ENCODE data around the gene MYO18B. TPM values are rescaled to one million over a fixed set of nuclear protein-coding genes. Genes with fewer than 3 reads are reported as not detected.

Gene MYO18B
- total RNA-seq, 6 experiments from 2014 or later: 0.04 to 0.56 (median 0.07) TPM; not detected in 1

DNA sequence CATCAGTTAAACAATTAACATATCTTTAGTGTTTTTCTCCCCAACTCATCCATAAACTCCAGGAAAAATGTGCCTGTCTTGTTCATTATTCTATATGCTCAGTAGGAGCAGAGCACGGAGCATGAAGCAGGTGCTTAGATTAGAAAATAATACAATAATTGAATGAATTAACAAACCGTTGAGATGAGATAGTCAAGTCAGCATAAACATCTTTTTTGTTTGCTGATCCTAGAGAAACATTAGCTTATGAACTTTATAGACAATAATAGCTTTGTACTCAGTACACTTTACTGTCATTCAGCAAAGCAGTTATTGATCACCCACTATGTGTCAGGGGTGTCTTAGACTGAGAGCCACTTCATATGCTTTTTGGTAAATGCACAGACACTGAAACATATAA is 322.1 kb downstream of the MYO18B start:
- Histone ChIP-seq H3K27ac (no peak overlapping the region), H3K27me3 (no peaks in the 10 kb centered on the region), H3K9me3 (no peaks in the 10 kb centered on the region), H3K36me3 (no peaks in the 10 kb centered on the region), H3K4me3 (no peak overlapping the region), H3K4me1 (no peaks in the 10 kb centered on the region)
- WGBS (ENCODE audit: insufficient coverage, low coverage, low lambda C conversion rate, missing lambda C conversion rate): 60% methylated on average over 2 of the region's 2 CpGs
- TF ChIP-seq, protein P1, sequence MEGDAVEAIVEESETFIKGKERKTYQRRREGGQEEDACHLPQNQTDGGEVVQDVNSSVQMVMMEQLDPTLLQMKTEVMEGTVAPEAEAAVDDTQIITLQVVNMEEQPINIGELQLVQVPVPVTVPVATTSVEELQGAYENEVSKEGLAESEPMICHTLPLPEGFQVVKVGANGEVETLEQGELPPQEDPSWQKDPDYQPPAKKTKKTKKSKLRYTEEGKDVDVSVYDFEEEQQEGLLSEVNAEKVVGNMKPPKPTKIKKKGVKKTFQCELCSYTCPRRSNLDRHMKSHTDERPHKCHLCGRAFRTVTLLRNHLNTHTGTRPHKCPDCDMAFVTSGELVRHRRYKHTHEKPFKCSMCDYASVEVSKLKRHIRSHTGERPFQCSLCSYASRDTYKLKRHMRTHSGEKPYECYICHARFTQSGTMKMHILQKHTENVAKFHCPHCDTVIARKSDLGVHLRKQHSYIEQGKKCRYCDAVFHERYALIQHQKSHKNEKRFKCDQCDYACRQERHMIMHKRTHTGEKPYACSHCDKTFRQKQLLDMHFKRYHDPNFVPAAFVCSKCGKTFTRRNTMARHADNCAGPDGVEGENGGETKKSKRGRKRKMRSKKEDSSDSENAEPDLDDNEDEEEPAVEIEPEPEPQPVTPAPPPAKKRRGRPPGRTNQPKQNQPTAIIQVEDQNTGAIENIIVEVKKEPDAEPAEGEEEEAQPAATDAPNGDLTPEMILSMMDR (IDR thresholded peaks at IDR 0.05): no peak
- TF ChIP-seq POLR2A (IDR thresholded peaks at IDR 0.05): no peak
- DNase-seq: no peak
- intact Hi-C loops (cut with DNase I): no loop called here
- ATAC-seq: no peak

DNA sequence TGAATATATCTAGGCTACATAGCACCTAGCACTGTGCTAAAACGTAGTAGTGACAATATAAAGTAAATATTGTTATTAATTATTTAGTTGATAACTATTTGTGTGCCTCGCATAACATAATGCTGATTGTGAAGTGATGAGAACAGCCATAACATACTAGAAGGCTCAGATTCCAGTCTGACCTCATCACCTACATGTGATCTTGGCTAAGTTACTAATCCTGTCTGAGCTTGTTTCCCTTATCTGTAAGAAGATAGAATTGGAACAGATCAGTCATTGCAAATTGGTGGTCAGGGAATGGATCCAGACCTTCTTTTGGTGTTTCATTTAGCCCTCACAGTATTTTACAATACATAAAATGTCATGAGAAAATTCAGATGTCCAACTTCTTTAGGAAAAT is 323.9 kb downstream of the MYO18B start:
- ATAC-seq: no peak
- TF ChIP-seq, protein P1 (IDR thresholded peaks at IDR 0.05): no peak
- TF ChIP-seq POLR2A (IDR thresholded peaks at IDR 0.05): no peak
- DNase-seq: no peak
- Histone ChIP-seq H3K36me3 (no peaks in the 10 kb centered on the region), H3K4me1 (no peaks in the 10 kb centered on the region), H3K27me3 (no peaks in the 10 kb centered on the region), H3K27ac (no peak overlapping the region), H3K9me3 (no peaks in the 10 kb centered on the region), H3K4me3 (no peak overlapping the region)
- intact Hi-C loops (cut with DNase I): no loop called here
- WGBS (ENCODE audit: insufficient coverage, low coverage, low lambda C conversion rate, missing lambda C conversion rate): 27% methylated on average over 2 of the region's 2 CpGs

DNA sequence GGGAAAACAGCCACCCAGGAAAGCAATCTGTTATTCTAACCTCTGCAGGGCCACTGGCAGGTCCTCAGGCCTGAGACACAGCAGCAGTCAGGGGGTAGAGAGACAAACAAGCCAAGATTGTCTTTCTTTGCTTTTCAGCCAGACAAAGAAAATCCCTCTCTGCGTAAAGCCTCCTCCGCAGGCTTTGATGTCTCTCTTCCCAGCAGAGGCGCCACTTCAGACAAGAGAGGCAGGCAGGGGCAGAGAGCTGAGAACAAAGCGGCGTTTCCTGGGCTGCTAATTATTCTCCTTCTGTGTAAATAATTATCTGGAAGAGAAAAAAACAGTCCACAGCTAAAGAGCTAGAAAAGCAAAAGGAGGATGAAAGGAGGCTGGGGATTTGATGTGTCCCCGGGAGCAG is 324.5 kb downstream of the MYO18B start:
- H3K27me3 ChIP-seq: no peaks in the 10 kb centered on the region
- no peaks in the 10 kb centered on the region for H3K4me1 ChIP-seq
- H3K9me3 ChIP-seq: no peaks in the 10 kb centered on the region
- no peak for TF ChIP-seq POLR2A (IDR thresholded peaks at IDR 0.05)
- TF ChIP-seq, protein P1 (IDR thresholded peaks at IDR 0.05): no peak
- ATAC-seq (no peak), DNase-seq (no peak)
- no peak overlapping the region for H3K27ac ChIP-seq
- 9% methylated on average over 6 of the region's 6 CpGs for WGBS (ENCODE audit: insufficient coverage, low coverage, low lambda C conversion rate, missing lambda C conversion rate)
- no peak overlapping the region for H3K4me3 ChIP-seq
- no peaks in the 10 kb centered on the region for H3K36me3 ChIP-seq
- intact Hi-C loops (cut with DNase I): no loop called here

DNA sequence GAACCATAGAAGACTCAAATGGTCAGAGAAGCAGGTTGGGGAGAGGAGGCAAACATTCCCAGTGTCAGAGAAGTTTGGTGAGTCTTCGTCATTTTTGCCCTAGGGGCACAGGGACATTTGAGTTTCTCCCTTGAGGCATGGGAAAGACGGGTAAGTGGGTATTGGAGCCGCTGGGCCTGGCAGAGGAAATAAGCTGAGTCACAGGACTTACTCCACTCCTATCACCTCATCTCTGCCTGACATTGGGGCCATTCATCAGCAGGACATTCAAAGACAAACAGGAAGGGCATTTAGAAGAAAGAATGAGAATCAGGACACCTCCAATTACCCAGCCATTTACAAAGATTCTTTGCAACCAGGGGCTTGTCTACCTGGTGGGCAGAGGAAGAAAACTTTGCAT is 326.6 kb downstream of the MYO18B start:
- H3K4me3 ChIP-seq: no peak overlapping the region
- ATAC-seq (no peak), DNase-seq (no peak)
- intact Hi-C loops (cut with DNase I): no loop called here
- no peaks in the 10 kb centered on the region for H3K36me3 ChIP-seq
- no peaks in the 10 kb centered on the region for H3K27me3 ChIP-seq
- no peaks in the 10 kb centered on the region for H3K9me3 ChIP-seq
- no peaks in the 10 kb centered on the region for H3K4me1 ChIP-seq
- TF ChIP-seq, protein P1 (IDR thresholded peaks at IDR 0.05): no peak
- TF ChIP-seq POLR2A (IDR thresholded peaks at IDR 0.05): no peak
- 29% methylated on average over 3 of the region's 3 CpGs for WGBS (ENCODE audit: insufficient coverage, low coverage, low lambda C conversion rate, missing lambda C conversion rate)
- H3K27ac ChIP-seq: no peak overlapping the region

DNA sequence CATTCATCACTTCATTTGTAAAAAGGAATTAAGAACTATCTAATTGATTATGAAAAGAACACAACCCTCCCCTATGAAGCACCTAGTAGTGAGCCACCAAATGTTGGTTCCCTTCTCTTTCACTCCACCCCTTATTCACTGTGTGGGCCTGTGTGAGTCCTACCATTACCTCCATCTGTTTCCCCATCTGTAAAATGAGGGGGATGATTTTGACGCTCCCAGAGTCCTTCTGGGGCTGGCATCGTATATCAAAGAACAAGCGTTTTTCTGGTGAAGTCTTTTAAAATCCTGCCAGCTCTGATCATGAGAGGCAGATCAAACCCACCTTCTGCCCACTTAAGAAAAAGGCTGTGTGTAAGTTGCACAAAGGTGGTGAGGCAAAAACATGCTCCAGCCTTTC is 330.6 kb downstream of the MYO18B start:
- DNase-seq (no peak), ATAC-seq (no peak)
- H3K27me3 ChIP-seq: no peaks in the 10 kb centered on the region
- H3K4me3 ChIP-seq: no peak overlapping the region
- H3K36me3 ChIP-seq: no peaks in the 10 kb centered on the region
- 57% methylated on average over 3 of the region's 3 CpGs for WGBS (ENCODE audit: insufficient coverage, low coverage, low lambda C conversion rate, missing lambda C conversion rate)
- no peak for TF ChIP-seq POLR2A (IDR thresholded peaks at IDR 0.05)
- TF ChIP-seq, protein P1 (IDR thresholded peaks at IDR 0.05): no peak
- no peaks in the 10 kb centered on the region for H3K4me1 ChIP-seq
- no peak overlapping the region for H3K27ac ChIP-seq
- intact Hi-C loops (cut with DNase I): no loop called here
- no peaks in the 10 kb centered on the region for H3K9me3 ChIP-seq

Data from right lobe of liver (tissue), 6 donors.